ENCODE measurements around the gene DPP9. TPM values are rescaled to one million over a fixed set of nuclear protein-coding genes. Genes with fewer than 3 reads are reported as not detected.
A peak's percentile ranks its signal among the peaks of the same experiment; 100 is the strongest.

Gene DPP9
- total and polyA plus RNA-seq, 2 of the 13 experiments (the other 11 are each of a cell fraction or from before 2014, with no cell fraction given), result 8.4 to 25.8 TPM

GRCh38 chr19:4636151-4636717 lies 87.4 kb downstream of the DPP9 start (continued):
- TF ChIP-seq AKNA (CRISPR knock-in tag; IDR thresholded peaks at IDR 0.05; ENCODE audit: borderline replicate concordance), result no peak
- no peak for TF ChIP-seq ZNF879 (CRISPR knock-in tag; IDR thresholded peaks at IDR 0.05)
- TF ChIP-seq ZNF501 (CRISPR knock-in tag; IDR thresholded peaks at IDR 0.05), result peak; percentile 57; the same call in 1 of the 2 replicates
- TF ChIP-seq PHF8 (CRISPR knock-in tag; IDR thresholded peaks at IDR 0.05), result peak; percentile 27; the same call in 1 of the 2 replicates
- TF ChIP-seq ZBED4 (CRISPR knock-in tag; IDR thresholded peaks at IDR 0.05; ENCODE audit: borderline replicate concordance), result peak; percentile 56; the same call in 1 of the 2 replicates
- TF ChIP-seq KLF16 (CRISPR knock-in tag; IDR thresholded peaks at IDR 0.05), result peak in 1 of 2 experiments; percentile 31; a peak in 1 of 4 replicates
- TF ChIP-seq MED1 (CRISPR knock-in tag; IDR thresholded peaks at IDR 0.05), result 0 out of 2 replicates have a peak, but pooled peaks have one; percentile 32
- TF ChIP-seq ZNF451 (CRISPR knock-in tag; IDR thresholded peaks at IDR 0.05), result no peak
- TF ChIP-seq ZNF766 (CRISPR knock-in tag; IDR thresholded peaks at IDR 0.05; ENCODE audit: borderline replicate concordance), result peak; percentile 70; the same call in 1 of the 2 replicates
- no peak for TF ChIP-seq RNF219 (CRISPR knock-in tag; IDR thresholded peaks at IDR 0.05)
- no peak for TF ChIP-seq IKZF4 (CRISPR knock-in tag; IDR thresholded peaks at IDR 0.05; ENCODE audit: borderline replicate concordance, low read depth, not compliant biosample characterization)
- TF ChIP-seq SIN3B (IDR thresholded peaks at IDR 0.05; ENCODE audit: low read length), result 0 out of 2 replicates have a peak, but pooled peaks have one; percentile 7
- TF ChIP-seq ZBTB34 (CRISPR knock-in tag; IDR thresholded peaks at IDR 0.05), result no peak
- 0 out of 2 replicates have a peak, but pooled peaks have one; percentile 26 for TF ChIP-seq ZNF788 (CRISPR knock-in tag; IDR thresholded peaks at IDR 0.05; ENCODE audit: borderline replicate concordance)
- TF ChIP-seq ZNF878 (CRISPR knock-in tag; IDR thresholded peaks at IDR 0.05), result no peak
- TF ChIP-seq AHR (CRISPR knock-in tag; IDR thresholded peaks at IDR 0.05), result peak; percentile 72; the same call in 1 of the 2 replicates
